Endothelial cell of umbilical vein (primary cell): ENCODE measurements around the gene ATXN1. TPM values are rescaled to one million over a fixed set of nuclear protein-coding genes. Genes with fewer than 3 reads are reported as not detected.
A peak's percentile ranks its signal among the peaks of the same experiment; 100 is the strongest.

Experiments
- BruUV-seq: library from RNA; stranded (reverse); fragments of 400-500 nt; replicated peaks from 2 replicates; lab custom pipeline; 2021; lab: Mats Ljungman, UMichigan
- CTCF ChIA-PET: fragments of 300-600, 350-600 bp; sonication (Branson Sonifier 250); formaldehyde crosslinking; loops from one replicate; lab custom pipeline; 2021; ENCODE audit warnings: antibody characterized with exemption, inconsistent platforms; lab: Charles Lee
- POLR2A ChIA-PET: fragments of 300-600, 350-600 bp; sonication (Branson Sonifier 250); formaldehyde crosslinking; loops from one replicate; lab custom pipeline; 2021; ENCODE audit warnings: antibody characterized with exemption, inconsistent platforms; lab: Charles Lee
- DNase-seq: peaks from one replicate; pipeline ENCODE4 v3.0.0-alpha.2; 2011; ENCODE audit warnings: low read depth, low spot score
- FAIRE-seq: peaks from 2 replicates; lab custom pipeline; 2011; peaks lifted over from hg19 to GRCh38; lab: Jason Lieb, UNC
- H2AFZ ChIP-seq: 2 replicates; pipeline ENCODE4 v1.6.0; 2012; ENCODE audit warnings: low read depth, low read length, control low read depth, inconsistent platforms
- H3K27ac ChIP-seq: 2 replicates; pipeline ENCODE4 v1.5.1; 2011; ENCODE audit warnings: low read depth, mild to moderate bottlenecking, control low read depth, low read length, moderate library complexity; ENCODE audit not compliant: insufficient read depth
- H3K27me3 ChIP-seq, 2 experiments: 2 replicates each; pipeline versions ENCODE4 v1.6.0 to v1.6.1; 2011; ENCODE audit warnings: low read length in 2 of 2, mixed read lengths in 1 of 2; ENCODE audit not compliant: control insufficient read depth in 2 of 2, insufficient read depth in 2 of 2
- H3K36me3 ChIP-seq, 2 experiments: 2 replicates in 1 of 2; 3 replicates in 1 of 2; pipeline ENCODE4 v1.5.1; 2011; ENCODE audit warnings: low read length in 2 of 2, mild to moderate bottlenecking in 1 of 2, moderate library complexity in 1 of 2; ENCODE audit not compliant: control insufficient read depth in 2 of 2, insufficient read depth in 2 of 2; ENCODE audit errors: extremely low read depth in 1 of 2
- H3K4me1 ChIP-seq: 3 replicates; pipeline ENCODE4 v1.5.1; 2011; ENCODE audit warnings: mild to moderate bottlenecking, low read length; ENCODE audit not compliant: control insufficient read depth, insufficient read depth; ENCODE audit errors: extremely low read depth
- H3K4me2 ChIP-seq: 2 replicates; pipeline ENCODE4 v1.6.1; 2011; ENCODE audit warnings: low read length, control low read depth, mixed read lengths; ENCODE audit not compliant: insufficient read depth
- H3K4me3 ChIP-seq, 3 experiments: fragments of 200-600 bp in 1 of 3; sonication (generic), shearing (Covaris generic) in 1 of 3; replicated peaks in 1 of 3; 2 replicates each; pipeline ENCODE4 v1.5.1; 2011 to 2016; ENCODE audit warnings: control low read depth in 3 of 3, low read length in 3 of 3, mild to moderate bottlenecking in 2 of 3, inconsistent platforms in 1 of 3, low read depth in 1 of 3, moderate library complexity in 1 of 3; ENCODE audit not compliant: insufficient read depth in 1 of 3
- H3K79me2 ChIP-seq: 2 replicates; pipeline ENCODE4 v1.6.0; 2012; ENCODE audit warnings: low read length, inconsistent platforms; ENCODE audit not compliant: control insufficient read depth, insufficient read depth
- H3K9ac ChIP-seq: replicated peaks from 2 replicates; pipeline ENCODE3; 2011; ENCODE audit warnings: low read length, control low read depth; ENCODE audit not compliant: insufficient read depth; ENCODE audit errors: extremely low read depth
- H3K9me1 ChIP-seq: replicated peaks from 3 replicates; pipeline ENCODE4 v1.6.0; 2011; ENCODE audit warnings: mild to moderate bottlenecking, low read length; ENCODE audit not compliant: control insufficient read depth, insufficient read depth; ENCODE audit errors: extremely low read depth
- H3K9me3 ChIP-seq: replicated peaks from 2 replicates; pipeline ENCODE4 v1.5.1; 2012; ENCODE audit warnings: low read length, inconsistent platforms; ENCODE audit not compliant: control insufficient read depth, insufficient read depth
- H4K20me1 ChIP-seq: replicated peaks from 2 replicates; pipeline ENCODE3; 2011; ENCODE audit warnings: mild to moderate bottlenecking, low read length; ENCODE audit not compliant: control insufficient read depth, insufficient read depth; ENCODE audit errors: extremely low read depth
- CTCF ChIP-seq, 2 donors: IDR thresholded peaks; 1 replicate in 1 of 2; 2 replicates in 1 of 2; pipeline ENCODE4 v1.5.1; 2011; ENCODE audit warnings: low read length in 2 of 2, mild to moderate bottlenecking in 2 of 2, moderate library complexity in 2 of 2, control low read depth in 1 of 2, inconsistent platforms in 1 of 2, low read depth in 1 of 2; ENCODE audit not compliant: insufficient read depth in 1 of 2; ENCODE audit errors: extremely low read depth in 1 of 2
- EZH2 ChIP-seq: IDR thresholded peaks from 2 replicates; pipeline ENCODE4 v1.6.1; 2012; ENCODE audit warnings: borderline replicate concordance, low read depth, mild to moderate bottlenecking, moderate library complexity, low read length, inconsistent platforms; ENCODE audit not compliant: severe bottlenecking
- FOS ChIP-seq: IDR thresholded peaks from 2 replicates; pipeline ENCODE4 v1.6.1; 2011; ENCODE audit warnings: mild to moderate bottlenecking, low read length, moderate library complexity, borderline replicate concordance; ENCODE audit not compliant: insufficient read depth
- GATA2 ChIP-seq: IDR thresholded peaks from 2 replicates; pipeline ENCODE4 v1.7.0; 2011; ENCODE audit warnings: low read depth, mild to moderate bottlenecking, moderate library complexity, mixed read lengths, low read length; ENCODE audit not compliant: insufficient read length, insufficient read depth
- JUN ChIP-seq: IDR thresholded peaks from 2 replicates; pipeline ENCODE4 v1.6.1; 2011; ENCODE audit warnings: borderline replicate concordance, low read depth; ENCODE audit not compliant: insufficient read length, insufficient read depth
- MYC ChIP-seq: IDR thresholded peaks from one replicate; pipeline ENCODE4 v1.6.1; 2011; ENCODE audit warnings: mild to moderate bottlenecking, low read depth, low read length
- POLR2A ChIP-seq: IDR thresholded peaks from 2 replicates; pipeline ENCODE4 v1.6.1; 2012; ENCODE audit warnings: low read depth, mild to moderate bottlenecking, control low read depth, low read length
- POLR2AphosphoS5 ChIP-seq: IDR thresholded peaks from 2 replicates; pipeline ENCODE4 v1.6.1; 2012; ENCODE audit warnings: low read depth, mild to moderate bottlenecking, control low read depth, low read length, moderate library complexity; ENCODE audit not compliant: insufficient read depth
- dilution Hi-C: fragments of 300-500 bp; cut with MboI; formaldehyde crosslinking; loops from one replicate; pipeline ENCODE4 v1.15.0; 2019; ENCODE audit warnings: low sequenced_read_pairs; ENCODE audit not compliant: extremely low pct_ligation_motif_present
- intact Hi-C: fragments of 100-400 bp; cut with micrococcal nuclease; formaldehyde crosslinking; loops from one replicate; pipeline ENCODE4 v1.10.0; 2022
- polyA plus RNA-seq, 4 experiments: library from polyadenylated mRNA; depleted of rRNA in 3 of 4; stranded (reverse) in 3 of 4; unstranded in 1 of 4; fragments of >200 nt; gene quantifications; 2 replicates each; pipeline versions ENCODE4 v1.2.1 to v1.2.3, GENCODE V29; 2011 to 2012; ENCODE audit warnings: missing spikeins in 1 of 4
- total RNA-seq: library from RNA; stranded (reverse); gene quantifications from 2 replicates; pipeline ENCODE4 v1.2.3, GENCODE V29; 2021
- TF ChIP-seq, protein P1 (sequence below): IDR thresholded peaks from 2 replicates; pipeline ENCODE4 v1.6.1; 2011; ENCODE audit not compliant: insufficient read depth, insufficient read length

Gene ATXN1
- total and polyA plus RNA-seq, 2 donors (not counting 3 experiments of a cell fraction or from before 2014, with no cell fraction given), result 16.4 to 33.0 TPM

GRCh38 chr6:16762550-16763477 lies 1.6 kb upstream of the ATXN1 start:
- Histone ChIP-seq H3K9me1 (no peaks in the 10 kb centered on the region), H2AFZ (peak overlapping the region; percentile 84), H3K36me3 (no peaks in the 10 kb centered on the region), H3K4me1 (peaks cover 45% of the 10 kb centered on the region), H3K4me2 (peak overlapping the region; percentile 95), H3K9me3 (no peaks in the 10 kb centered on the region), H3K79me2 (peaks cover 6% of the 10 kb centered on the region), H3K4me3 (peak overlapping the region; percentile 56 to 86 (median 76)), H3K27ac (peak overlapping the region; percentile 88), H3K27me3 (no peaks in the 10 kb centered on the region), H3K9ac (peak overlapping the region; percentile 85), H4K20me1 (no peaks in the 10 kb centered on the region)
- TSS peak; percentile 45 for BruUV-seq
- TF ChIP-seq POLR2A, result no peak
- peak; percentile 34 for TF ChIP-seq JUN
- TF ChIP-seq, protein P1, sequence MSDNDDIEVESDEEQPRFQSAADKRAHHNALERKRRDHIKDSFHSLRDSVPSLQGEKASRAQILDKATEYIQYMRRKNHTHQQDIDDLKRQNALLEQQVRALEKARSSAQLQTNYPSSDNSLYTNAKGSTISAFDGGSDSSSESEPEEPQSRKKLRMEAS, result no peak
- TF ChIP-seq POLR2AphosphoS5, result no peak
- peak; percentile 59 to 60 for TF ChIP-seq CTCF (IDR thresholded peaks at IDR 0.05; ENCODE audit: extremely low read depth in 1 of 2, insufficient read depth in 1 of 2, low read depth in 1 of 2, low read length in 2 of 2)
- no peak for TF ChIP-seq GATA2
- no peak for TF ChIP-seq EZH2
- TF ChIP-seq MYC, result no peak
- peak; percentile 90 for TF ChIP-seq FOS
- DNase-seq, result peak; percentile 88
- ChIA-PET CTCF (interaction anchor here (0.6 to 5.0 kb wide), 67 partner anchors 7 to 519 kb away, joined by 3 to 234 read pairs (median 4); no protein-coding TSS in a partner anchor), POLR2A (interaction anchor here (0.7 to 1.5 kb wide), 2 partner anchors 39 to 249 kb away, joined by 3 to 6 read pairs; no protein-coding TSS in a partner anchor)
- intact Hi-C loops (loop anchor here (1.0 kb wide), 2 partner anchors 252 to 431 kb away; no protein-coding TSS in a partner anchor), dilution Hi-C loops (no loop called here)
- FAIRE-seq, result peak; percentile 83
